Hepatocyte (in vitro differentiated cells): ENCODE data around the gene SH3RF3. TPM values are rescaled to one million over a fixed set of nuclear protein-coding genes. Genes with fewer than 3 reads are reported as not detected.

Experiments used
- DNase-seq: peaks from one replicate; pipeline ENCODE4 v3.0.0-alpha.2; 2016; ENCODE audit warnings: low spot score
- H2AFZ ChIP-seq: fragments of 200-600 bp; sonication (generic); 2 replicates; pipeline ENCODE4 v1.6.0; 2016; ENCODE audit warnings: antibody characterized with exemption, mild to moderate bottlenecking
- H3K27ac ChIP-seq: fragments of 200-600 bp; sonication (generic); 2 replicates; pipeline ENCODE4 v1.5.1; 2016; ENCODE audit warnings: mild to moderate bottlenecking
- H3K27me3 ChIP-seq: fragments of 200-600 bp; sonication (generic); 2 replicates; pipeline ENCODE4 v1.6.1; 2016
- H3K36me3 ChIP-seq: fragments of 200-600 bp; sonication (generic); replicated peaks from 2 replicates; pipeline ENCODE4 v1.5.1; 2016; ENCODE audit warnings: low read depth; ENCODE audit not compliant: insufficient read depth
- H3K4me1 ChIP-seq: fragments of 200-600 bp; sonication (generic); 2 replicates; pipeline ENCODE4 v1.5.1; 2016; ENCODE audit warnings: mild to moderate bottlenecking, moderate library complexity; ENCODE audit not compliant: insufficient read depth
- H3K4me2 ChIP-seq: fragments of 200-600 bp; sonication (generic); 2 replicates; pipeline ENCODE4 v1.6.0; 2016
- H3K4me3 ChIP-seq: fragments of 200-600 bp; sonication (generic); 2 replicates; pipeline ENCODE4 v1.5.1; 2016; ENCODE audit warnings: mild to moderate bottlenecking
- H3K79me2 ChIP-seq: fragments of 200-600 bp; sonication (generic); 2 replicates; pipeline ENCODE4 v1.6.0; 2017; ENCODE audit warnings: mild to moderate bottlenecking
- H3K9me2 ChIP-seq: fragments of 200-600 bp; sonication (generic); replicated peaks from 2 replicates; pipeline ENCODE4 v1.6.0; 2017; ENCODE audit warnings: mild to moderate bottlenecking; ENCODE audit not compliant: insufficient read depth
- H3K9me3 ChIP-seq: fragments of 200-600 bp; sonication (generic); 2 replicates; pipeline ENCODE4 v1.5.1; 2016; ENCODE audit warnings: low read depth, mild to moderate bottlenecking
- H4K20me1 ChIP-seq: fragments of 200-600 bp; sonication (generic); 2 replicates; pipeline ENCODE4 v1.6.0; 2016; ENCODE audit warnings: mild to moderate bottlenecking; ENCODE audit not compliant: insufficient read depth, poor library complexity, severe bottlenecking
- CTCF ChIP-seq: fragments of 200-600 bp; sonication (generic); IDR thresholded peaks from 2 replicates; pipeline ENCODE4 v1.5.1; 2016; ENCODE audit warnings: antibody characterized with exemption, mild to moderate bottlenecking; ENCODE audit not compliant: poor library complexity
- EZH2 ChIP-seq: fragments of 200-600 bp; sonication (generic); IDR thresholded peaks from 2 replicates; pipeline ENCODE4 v1.6.1; 2016; ENCODE audit warnings: antibody characterized with exemption, mild to moderate bottlenecking, borderline replicate concordance
- EZH2phosphoT487 ChIP-seq: fragments of 200-600 bp; sonication (generic); IDR thresholded peaks from one replicate; pipeline ENCODE4 v1.6.1; 2018; ENCODE audit warnings: antibody characterized with exemption, mild to moderate bottlenecking, low read depth, moderate library complexity; ENCODE audit not compliant: unreplicated experiment, severe bottlenecking
- WGBS: methylation state at CpG from one replicate; pipeline ENCODE4 v1.1.6; 2016; ENCODE audit warnings: low lambda C conversion rate; ENCODE audit errors: missing lambda C conversion rate; 5-methylcytosine and 5-hydroxymethylcytosine counted together
- polyA plus RNA-seq: library from polyadenylated mRNA; unstranded; fragments of >200 nt; fragmentation: Nextera tagmentation; extraction: Ambion mirVana; gene quantifications from 2 replicates; pipeline ENCODE4 v1.2.1, GENCODE V29; 2016
- total RNA-seq: library from RNA; depleted of rRNA; stranded (reverse); fragments of >200 nt; gene quantifications from 2 replicates; pipeline ENCODE4 v1.2.3, GENCODE V29; 2014

SH3RF3 gene
- total and polyA plus RNA-seq, 2 experiments from 2014 or later, result 1.9 to 2.1 TPM

- TF ChIP-seq CTCF (no peak), EZH2phosphoT487 (no peak)
- H3K79me2 ChIP-seq, result no peaks in the 10 kb centered on the region
- no peak overlapping the region for H3K4me3 ChIP-seq
- H4K20me1 ChIP-seq, result no peaks in the 10 kb centered on the region
- no peak overlapping the region for H3K27ac ChIP-seq
- H3K4me1 ChIP-seq, result peaks cover 7% of the 10 kb centered on the region
- H3K9me2 ChIP-seq, result no peaks in the 10 kb centered on the region
- no peaks in the 10 kb centered on the region for H3K27me3 ChIP-seq
- no peaks in the 10 kb centered on the region for H3K36me3 ChIP-seq
- DNase-seq, result no peak
- 95% methylated on average over 4 of the region's 4 CpGs for WGBS
- H3K9me3 ChIP-seq, result no peaks in the 10 kb centered on the region
- no peak overlapping the region for H2AFZ ChIP-seq
- no peak overlapping the region for H3K4me2 ChIP-seq
These were observed 59.9 kb downstream of the SH3RF3 start for GRCh38 chr2:109188898-109189297.

- H3K79me2 ChIP-seq, result no peaks in the 10 kb centered on the region
- TF ChIP-seq EZH2phosphoT487, result no peak
- TF ChIP-seq EZH2, result no peak
- TF ChIP-seq CTCF, result no peak
- H3K36me3 ChIP-seq, result no peaks in the 10 kb centered on the region
- no peaks in the 10 kb centered on the region for H3K27me3 ChIP-seq
- peaks cover 7% of the 10 kb centered on the region for H3K4me1 ChIP-seq
- no peak overlapping the region for H3K27ac ChIP-seq
- H3K9me2 ChIP-seq, result no peaks in the 10 kb centered on the region
- no peak overlapping the region for H3K4me2 ChIP-seq
- DNase-seq, result no peak
- H3K9me3 ChIP-seq, result no peaks in the 10 kb centered on the region
- WGBS, result 84% methylated on average over 5 of the region's 5 CpGs
- no peak overlapping the region for H3K4me3 ChIP-seq
- no peaks in the 10 kb centered on the region for H4K20me1 ChIP-seq
- H2AFZ ChIP-seq, result no peak overlapping the region
These were observed 60.7 kb downstream of the SH3RF3 start for GRCh38 chr2:109189751-109190150.

GRCh38 chr2:109193807-109194619, 65.0 kb downstream of the SH3RF3 start:
- no peaks in the 10 kb centered on the region for H4K20me1 ChIP-seq
- H3K9me2 ChIP-seq, result no peaks in the 10 kb centered on the region
- H3K27me3 ChIP-seq, result no peaks in the 10 kb centered on the region
- no peak overlapping the region for H3K4me3 ChIP-seq
- H3K4me2 ChIP-seq, result no peak overlapping the region
- TF ChIP-seq EZH2phosphoT487 (no peak), CTCF (no peak), EZH2 (no peak)
- H3K9me3 ChIP-seq, result no peaks in the 10 kb centered on the region
- H3K4me1 ChIP-seq, result no peaks in the 10 kb centered on the region
- 84% methylated on average over 17 of the region's 17 CpGs for WGBS
- H3K27ac ChIP-seq, result no peak overlapping the region
- H3K79me2 ChIP-seq, result no peaks in the 10 kb centered on the region
- no peak for DNase-seq
- H2AFZ ChIP-seq, result no peak overlapping the region
- H3K36me3 ChIP-seq, result no peaks in the 10 kb centered on the region

GRCh38 chr2:109194620-109194937, 65.6 kb downstream of the SH3RF3 start:
- Histone ChIP-seq H3K79me2 (no peaks in the 10 kb centered on the region), H4K20me1 (no peaks in the 10 kb centered on the region), H3K9me3 (no peaks in the 10 kb centered on the region), H2AFZ (no peak overlapping the region), H3K9me2 (no peaks in the 10 kb centered on the region), H3K27ac (no peak overlapping the region), H3K4me3 (no peak overlapping the region), H3K4me2 (no peak overlapping the region), H3K36me3 (no peaks in the 10 kb centered on the region), H3K4me1 (no peaks in the 10 kb centered on the region), H3K27me3 (no peaks in the 10 kb centered on the region)
- 77% methylated on average over 2 of the region's 2 CpGs for WGBS
- no peak for DNase-seq
- TF ChIP-seq EZH2, result no peak
- TF ChIP-seq EZH2phosphoT487, result no peak
- no peak for TF ChIP-seq CTCF
